NT2/D1 (cell line): ENCODE measurements around the gene ERN1.

Source experiments
- SUZ12 ChIP-seq: IDR thresholded peaks from 2 replicates; pipeline ENCODE4 v1.6.1; 2011; ENCODE audit not compliant: insufficient read length, insufficient read depth; ENCODE audit errors: extremely low read depth
- ZNF274 ChIP-seq: IDR thresholded peaks from 2 replicates; pipeline ENCODE4 v1.6.1; 2011; ENCODE audit warnings: mild to moderate bottlenecking, low read depth, low read length

GRCh38 chr17:63996430-63997182, 133.3 kb downstream of the ERN1 start:
- TF ChIP-seq SUZ12, result no peak
- TF ChIP-seq ZNF274, result no peak
